ENCODE results near the gene CDHR3. TPM values are rescaled to one million over a fixed set of nuclear protein-coding genes. Genes with fewer than 3 reads are reported as not detected.

The CDHR3 gene
- total RNA-seq, 1 experiment from 2014 or later: 3.3 TPM

DNA sequence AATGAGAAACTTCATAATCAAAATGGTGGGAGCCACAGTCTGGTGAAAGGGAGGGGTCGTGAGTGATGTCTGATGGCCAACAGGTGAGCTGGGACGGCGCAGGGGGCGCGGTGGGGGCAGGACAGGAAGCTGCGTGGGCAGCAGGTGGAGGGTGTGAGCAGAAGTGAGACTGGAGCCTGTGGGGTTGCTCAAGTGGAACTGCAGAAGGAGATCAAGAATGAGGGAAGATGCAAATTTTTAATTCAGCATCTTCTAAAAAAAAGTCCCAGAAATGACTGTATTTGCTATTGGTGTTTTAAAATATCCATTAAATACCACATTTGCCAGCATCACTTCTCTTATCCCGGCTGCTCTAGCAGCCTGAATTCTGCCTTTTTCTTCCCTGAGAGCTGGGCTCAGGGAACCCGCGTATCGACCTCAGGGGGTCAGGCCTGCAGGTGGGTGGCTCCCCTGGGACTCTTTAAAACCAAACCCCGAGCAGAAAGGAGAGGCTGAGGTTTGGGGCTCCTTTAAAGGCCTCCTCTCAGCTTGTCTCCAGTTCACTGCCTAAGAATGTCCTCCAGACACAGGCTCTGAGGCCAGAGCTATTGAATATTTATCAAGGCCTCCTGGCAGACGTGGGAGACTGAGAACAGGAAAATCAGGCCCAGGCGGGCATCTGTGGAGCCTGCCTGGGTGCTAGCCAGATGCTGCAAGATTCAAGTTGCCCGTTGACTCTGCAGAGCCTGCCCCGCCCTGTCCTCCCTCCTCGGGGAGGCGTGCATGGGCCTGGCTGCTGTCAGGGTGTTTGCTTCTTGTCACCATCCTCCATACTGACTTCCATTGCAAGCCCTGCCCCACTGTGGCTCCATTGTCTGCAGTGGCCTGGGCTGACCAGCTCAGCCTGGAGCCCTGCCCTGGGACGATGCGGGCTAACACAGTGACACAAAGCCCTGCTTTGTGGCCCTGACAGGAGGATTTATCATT is 95.2 kb downstream of the CDHR3 start:
- Histone ChIP-seq H2AK5ac (ENCODE audit: insufficient read length, low read length) (no peak overlapping the region), H3K56ac (ENCODE audit: insufficient read length, low read depth, low read length) (no peak overlapping the region), H3K4me1 (ENCODE audit: insufficient read depth, low read length) (no peaks in the 10 kb centered on the region), H3K18ac (ENCODE audit: insufficient read length, low read depth, low read length) (no peak overlapping the region), H4K91ac (ENCODE audit: insufficient read length, low read depth, low read length) (no peak overlapping the region), H2BK5ac (ENCODE audit: insufficient read length, low read length) (no peak overlapping the region), H3K14ac (ENCODE audit: insufficient read depth, low read length) (no peak overlapping the region), H2BK20ac (ENCODE audit: low read depth, low read length, poor library complexity, severe bottlenecking) (no peak overlapping the region), H3K79me1 (ENCODE audit: insufficient read depth, low read depth, low read length, poor library complexity, severe bottlenecking) (no peaks in the 10 kb centered on the region), H3K27ac (ENCODE audit: insufficient read length, low read depth, low read length) (no peak overlapping the region), H3K4ac (ENCODE audit: low read depth, low read length) (no peak overlapping the region), H2BK15ac (ENCODE audit: low read depth, low read length) (no peak overlapping the region), H2BK12ac (ENCODE audit: insufficient read length, low read depth, low read length) (no peak overlapping the region), H2BK120ac (ENCODE audit: low read depth, low read length, poor library complexity, severe bottlenecking) (no peak overlapping the region), H3K9ac (ENCODE audit: extremely low read depth, insufficient read length, low read length) (no peak overlapping the region), H3K23ac (ENCODE audit: insufficient read length, low read depth, low read length) (no peak overlapping the region), H4K20me1 (ENCODE audit: control insufficient read depth, insufficient read depth, insufficient read length) (no peaks in the 10 kb centered on the region), H4K5ac (ENCODE audit: insufficient read length, low read depth, low read length) (no peak overlapping the region), H3K9me3 (ENCODE audit: control insufficient read depth, low read depth, low read length) (no peaks in the 10 kb centered on the region), H3K27me3 (ENCODE audit: insufficient read depth, low read length) (no peaks in the 10 kb centered on the region), H2AFZ (ENCODE audit: low read length) (no peak overlapping the region), H3K23me2 (ENCODE audit: insufficient read length, low read depth, low read length, poor library complexity, severe bottlenecking) (no peaks in the 10 kb centered on the region), H3K79me2 (ENCODE audit: insufficient read depth, low read length) (no peaks in the 10 kb centered on the region), H4K8ac (replicated peaks; ENCODE audit: insufficient read length, low read depth, low read length) (no peak overlapping the region), H3T11ph (ENCODE audit: low read length) (no peak overlapping the region), H3K4me2 (ENCODE audit: insufficient read depth, insufficient read length, low read length) (no peak overlapping the region)
- Mint-ChIP-seq H3K4me1 (peaks cover 15 to 23% of the 10 kb centered on the region in 2 experiments), H3K27me3 (ENCODE audit: low read depth) (peaks cover 5% of the 10 kb centered on the region), H3K4me3 (peak overlapping the region in 1 of 2 experiments; percentile 27; a peak in 1 of 5 replicates), H3K9me3 (peaks cover 9 to 11% of the 10 kb centered on the region in 2 experiments), H3K36me3 (ENCODE audit: insufficient read depth in 1 of 3, low read depth in 3 of 3) (peaks cover 0 to 7% (median 0%) of the 10 kb centered on the region in 3 experiments; a peak in 4 of 7 replicates), H3K27ac (no peak overlapping the region)
- DNase-seq: no peak
- TF ChIP-seq, protein P1, sequence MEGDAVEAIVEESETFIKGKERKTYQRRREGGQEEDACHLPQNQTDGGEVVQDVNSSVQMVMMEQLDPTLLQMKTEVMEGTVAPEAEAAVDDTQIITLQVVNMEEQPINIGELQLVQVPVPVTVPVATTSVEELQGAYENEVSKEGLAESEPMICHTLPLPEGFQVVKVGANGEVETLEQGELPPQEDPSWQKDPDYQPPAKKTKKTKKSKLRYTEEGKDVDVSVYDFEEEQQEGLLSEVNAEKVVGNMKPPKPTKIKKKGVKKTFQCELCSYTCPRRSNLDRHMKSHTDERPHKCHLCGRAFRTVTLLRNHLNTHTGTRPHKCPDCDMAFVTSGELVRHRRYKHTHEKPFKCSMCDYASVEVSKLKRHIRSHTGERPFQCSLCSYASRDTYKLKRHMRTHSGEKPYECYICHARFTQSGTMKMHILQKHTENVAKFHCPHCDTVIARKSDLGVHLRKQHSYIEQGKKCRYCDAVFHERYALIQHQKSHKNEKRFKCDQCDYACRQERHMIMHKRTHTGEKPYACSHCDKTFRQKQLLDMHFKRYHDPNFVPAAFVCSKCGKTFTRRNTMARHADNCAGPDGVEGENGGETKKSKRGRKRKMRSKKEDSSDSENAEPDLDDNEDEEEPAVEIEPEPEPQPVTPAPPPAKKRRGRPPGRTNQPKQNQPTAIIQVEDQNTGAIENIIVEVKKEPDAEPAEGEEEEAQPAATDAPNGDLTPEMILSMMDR (conservative IDR thresholded peaks at IDR 0.05): no peak
- WGBS (ENCODE audit: extremely low coverage, insufficient read length, low lambda C conversion rate): no CpG with 5 or more reads among the region's 19 CpGs

All from H9 (cell line).